Midbrain (tissue), 1 donor: Measurements from ENCODE around the gene PSG3.
"Not testable (repeated sequence)": the region's sequence is repeated elsewhere in the genome, so short reads cannot be mapped to it uniquely, and the experiment has no call there.

ENCODE experiments used
- DNase-seq: peaks from one replicate; lab custom pipeline; 2025; lab: John Stamatoyannopoulos, UW

PSG3 gene

DNA sequence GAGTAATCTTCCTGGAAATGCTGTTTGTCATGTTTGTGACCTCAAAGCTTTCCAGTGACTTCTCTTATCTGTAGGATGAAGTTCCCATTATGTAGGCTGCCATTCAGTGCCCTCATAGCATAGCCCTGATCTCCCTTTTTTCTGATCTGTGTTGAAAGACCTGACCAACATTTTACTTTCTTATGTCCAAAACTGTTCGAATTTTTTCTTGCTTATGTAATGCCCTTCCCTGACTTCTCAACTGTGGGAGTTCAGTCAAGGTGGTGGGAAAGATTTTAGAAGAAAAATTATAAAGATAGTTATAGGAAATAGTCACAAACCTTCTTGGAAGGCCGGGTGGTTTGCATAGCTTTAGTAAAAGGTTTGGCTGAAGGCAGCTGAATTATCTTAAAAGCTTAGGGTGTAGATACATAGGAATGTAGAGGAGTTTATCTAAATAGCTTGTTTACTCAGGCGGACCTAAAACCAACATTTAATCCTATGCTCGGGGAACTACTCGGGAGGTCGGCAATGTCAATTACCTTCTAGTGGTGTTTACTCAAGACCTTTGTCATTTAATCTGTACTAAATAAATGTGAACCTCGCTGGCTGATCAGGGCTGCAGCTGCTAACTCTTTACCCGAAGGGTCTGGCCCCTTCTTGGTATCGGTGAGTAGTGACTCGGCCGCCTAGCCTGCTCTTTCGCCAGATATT lies 44.3 kb downstream of the PSG3 start:
- DNase-seq, result no peak

DNA sequence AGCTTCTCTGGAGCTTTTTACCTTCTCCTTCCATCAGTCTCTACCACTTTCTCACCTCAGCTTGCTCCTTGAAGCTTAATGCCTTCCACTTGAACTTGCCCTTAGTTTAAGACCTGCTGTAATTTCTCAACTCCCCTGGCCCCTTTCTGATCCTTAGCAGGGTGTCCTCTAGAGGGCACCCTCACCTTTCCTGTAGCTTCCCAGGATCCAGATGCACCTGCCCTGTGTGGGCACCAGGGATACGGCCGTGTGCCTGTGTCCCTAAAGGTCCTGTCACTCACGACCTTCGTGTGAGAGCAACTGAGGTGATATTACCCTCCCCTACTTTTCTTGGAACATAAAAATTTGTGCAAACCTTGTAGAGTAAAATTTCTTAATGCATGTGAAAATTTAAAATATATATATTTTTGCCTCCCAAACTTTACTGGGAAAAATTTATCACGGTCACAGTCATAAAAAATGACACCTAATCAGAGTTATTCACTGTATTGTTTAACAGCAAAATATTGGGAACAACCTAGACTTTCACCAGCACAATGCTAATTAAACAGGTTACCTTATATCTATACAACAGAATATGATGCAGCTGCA lies 46.4 kb downstream of the PSG3 start:
- DNase-seq, result no peak

DNA sequence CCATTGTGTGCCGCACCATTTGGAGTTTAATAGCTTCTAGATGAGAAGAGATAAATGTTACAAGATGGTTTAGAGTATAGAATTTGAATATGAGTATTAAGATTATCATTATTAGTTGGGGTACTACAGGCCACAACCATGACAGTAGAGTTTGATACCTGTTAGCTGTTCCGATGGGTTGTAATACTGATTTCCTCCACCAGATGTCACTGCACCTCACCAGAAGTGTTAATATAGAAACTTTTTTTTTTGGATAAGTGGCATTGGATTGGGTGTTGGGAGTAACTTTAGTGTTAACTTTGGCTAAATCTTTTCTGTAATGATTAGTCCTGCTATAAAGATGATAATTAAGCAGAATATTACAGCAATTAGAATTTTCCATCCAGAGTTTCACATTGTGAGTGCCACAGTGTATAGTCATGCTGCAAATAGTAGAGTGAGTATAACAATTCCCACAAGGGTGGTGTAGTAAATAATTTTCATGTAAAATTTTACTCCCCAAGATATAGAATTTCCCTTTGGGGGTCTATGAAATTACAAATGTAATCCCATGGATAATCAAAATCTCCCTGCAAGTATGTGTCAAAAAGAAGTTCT lies 56.3 kb downstream of the PSG3 start:
- no peak for DNase-seq

DNA sequence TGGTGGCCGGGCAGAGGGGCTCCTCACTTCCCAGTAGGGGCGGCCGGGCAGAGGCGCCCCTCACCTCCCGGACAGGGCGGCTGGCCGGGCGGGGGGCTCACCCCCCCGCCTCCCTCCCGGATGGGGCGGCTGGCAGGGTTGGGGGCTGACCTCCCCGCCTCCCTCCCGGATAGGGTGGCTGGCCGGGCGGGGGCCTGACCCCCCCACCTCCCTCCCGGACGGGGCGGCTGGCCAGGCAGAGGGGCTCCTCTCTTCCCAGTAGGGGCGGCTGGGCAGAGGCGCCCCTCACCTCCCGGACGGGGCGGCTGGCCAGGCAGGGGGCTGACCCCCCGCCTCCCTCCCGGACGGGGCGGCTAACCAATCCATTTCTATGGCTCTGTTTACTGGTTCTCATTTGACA lies 64.0 kb downstream of the PSG3 start:
- DNase-seq, result not testable (repeated sequence)

DNA sequence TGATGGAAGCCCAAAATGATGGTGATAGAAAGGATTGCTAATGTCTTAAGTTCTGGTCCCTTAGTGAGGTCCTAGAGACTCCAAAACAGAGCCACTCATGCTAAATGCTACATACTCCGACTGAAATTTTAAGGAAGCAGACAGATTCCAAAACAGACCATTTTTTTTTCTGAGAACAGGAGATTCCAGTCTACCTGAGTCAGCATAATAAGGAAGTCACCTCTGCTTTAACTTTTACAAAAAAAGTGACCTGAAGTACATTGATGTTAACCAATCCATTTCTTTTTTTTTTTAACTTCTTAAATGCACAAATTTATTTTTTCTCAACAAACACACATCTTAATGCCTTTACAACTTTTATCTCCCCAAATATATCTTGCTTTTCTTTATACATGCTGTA lies 65.7 kb downstream of the PSG3 start:
- DNase-seq, result not testable (repeated sequence)
